MCF 10A (cell line): ENCODE measurements around the gene LMNA. TPM values are rescaled to one million over a fixed set of nuclear protein-coding genes. Genes with fewer than 3 reads are reported as not detected.
A peak's percentile ranks its signal among the peaks of the same experiment; 100 is the strongest.

Source experiments
- BruUV-seq: library from RNA; stranded (reverse); fragments of 400-500 nt; replicated peaks from 2 replicates; lab custom pipeline; 2021; lab: Mats Ljungman, UMichigan
- CTCF ChIA-PET: fragments of 300-600 bp; sonication (Branson Sonifier 250); formaldehyde crosslinking; extraction: SDS; loops from one replicate; lab custom pipeline; 2021; ENCODE audit warnings: antibody characterized with exemption, inconsistent platforms; lab: Yijun Ruan, JAX
- POLR2A ChIA-PET: fragments of 300-600, 350-650 bp; sonication (Branson Sonifier 250); formaldehyde crosslinking; extraction: SDS; loops from one replicate; lab custom pipeline; 2020; ENCODE audit warnings: antibody characterized with exemption, inconsistent platforms; lab: Yijun Ruan, JAX
- DNase-seq: peaks from one replicate; pipeline ENCODE4 v3.0.0-alpha.2; 2018; ENCODE audit not compliant: unreplicated experiment
- H3K27ac Mint-ChIP-seq: one replicate; pipeline ENCODE4 v1.8.0; 2022; ENCODE audit warnings: mild to moderate bottlenecking, low read depth, mixed read lengths; ENCODE audit not compliant: unreplicated experiment
- H3K27me3 Mint-ChIP-seq: one replicate; pipeline ENCODE4 v1.8.0; 2022; ENCODE audit warnings: mixed read lengths; ENCODE audit not compliant: insufficient read depth, unreplicated experiment
- H3K36me3 Mint-ChIP-seq: one replicate; pipeline ENCODE4 v1.8.0; 2022; ENCODE audit warnings: mild to moderate bottlenecking, moderate library complexity, mixed read lengths; ENCODE audit not compliant: insufficient read depth, unreplicated experiment
- H3K4me1 Mint-ChIP-seq: one replicate; pipeline ENCODE4 v1.8.0; 2022; ENCODE audit warnings: mixed read lengths; ENCODE audit not compliant: insufficient read depth, unreplicated experiment
- H3K4me3 Mint-ChIP-seq: one replicate; pipeline ENCODE4 v1.8.0; 2022; ENCODE audit warnings: mild to moderate bottlenecking, moderate library complexity, mixed read lengths; ENCODE audit not compliant: unreplicated experiment
- H3K9me3 Mint-ChIP-seq: one replicate; pipeline ENCODE4 v1.8.0; 2022; ENCODE audit warnings: mixed read lengths; ENCODE audit not compliant: unreplicated experiment
- intact Hi-C: fragments of 100-400 bp; cut with micrococcal nuclease; formaldehyde crosslinking; loops from 2 replicates; pipeline ENCODE4 v1.14.1; 2022
- total RNA-seq: library from RNA; stranded (reverse); gene quantifications from 2 replicates; pipeline ENCODE4 v1.2.3, GENCODE V29; 2022
- TF ChIP-seq, protein P1 (sequence below): fragments of 200-600 bp; IDR thresholded peaks from one replicate; pipeline ENCODE4 v1.8.0; 2022; ENCODE audit warnings: antibody characterized with exemption, mild to moderate bottlenecking; ENCODE audit not compliant: unreplicated experiment

LMNA gene
- total RNA-seq, 1 experiment from 2014 or later = 716 TPM

DNA sequence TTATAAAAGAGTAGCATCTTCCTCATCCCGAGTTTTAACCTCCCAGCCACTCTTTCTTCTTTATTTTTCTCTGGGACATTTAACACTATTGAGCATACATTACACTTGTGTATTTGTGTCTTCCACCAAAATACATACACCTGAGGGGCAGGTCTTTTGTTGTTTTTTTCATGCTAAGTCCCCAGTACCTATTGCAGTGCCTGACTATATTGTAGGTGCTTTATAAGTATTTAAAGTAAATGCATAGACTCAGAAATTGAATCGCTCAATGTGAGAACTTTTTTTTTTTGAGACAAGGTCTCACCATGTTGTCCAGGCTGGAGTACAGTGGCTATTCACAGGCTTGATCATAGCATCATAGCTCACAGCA lies 31.1 kb downstream of the LMNA start:
- Mint-ChIP-seq H3K27ac (no peak overlapping the region), H3K4me3 (no peak overlapping the region), H3K4me1 (peaks cover 35% of the 10 kb centered on the region), H3K36me3 (peaks cover 66% of the 10 kb centered on the region), H3K27me3 (no peaks in the 10 kb centered on the region), H3K9me3 (no peaks in the 10 kb centered on the region)
- POLR2A ChIA-PET = interaction anchor here (0.8 to 2.1 kb wide), 17 partner anchors 8 to 137 kb away, joined by 3 to 11 read pairs (median 5); partner anchors contain the start of genes PMF1, SLC25A44 and SMG5
- intact Hi-C loops = loop anchor here (1.0 to 5.0 kb wide), 6 partner anchors 49 to 299 kb away; partner anchors contain the start of gene PMF1
- CTCF ChIA-PET = interaction anchor here (0.6 to 46.2 kb wide), 20 partner anchors 8 to 1528 kb away, joined by 3 to 1892 read pairs (median 6); partner anchors contain the start of genes MEX3A and SLC25A44
- no peak for DNase-seq
- BruUV-seq = no TSS peak
- TF ChIP-seq, protein P1, sequence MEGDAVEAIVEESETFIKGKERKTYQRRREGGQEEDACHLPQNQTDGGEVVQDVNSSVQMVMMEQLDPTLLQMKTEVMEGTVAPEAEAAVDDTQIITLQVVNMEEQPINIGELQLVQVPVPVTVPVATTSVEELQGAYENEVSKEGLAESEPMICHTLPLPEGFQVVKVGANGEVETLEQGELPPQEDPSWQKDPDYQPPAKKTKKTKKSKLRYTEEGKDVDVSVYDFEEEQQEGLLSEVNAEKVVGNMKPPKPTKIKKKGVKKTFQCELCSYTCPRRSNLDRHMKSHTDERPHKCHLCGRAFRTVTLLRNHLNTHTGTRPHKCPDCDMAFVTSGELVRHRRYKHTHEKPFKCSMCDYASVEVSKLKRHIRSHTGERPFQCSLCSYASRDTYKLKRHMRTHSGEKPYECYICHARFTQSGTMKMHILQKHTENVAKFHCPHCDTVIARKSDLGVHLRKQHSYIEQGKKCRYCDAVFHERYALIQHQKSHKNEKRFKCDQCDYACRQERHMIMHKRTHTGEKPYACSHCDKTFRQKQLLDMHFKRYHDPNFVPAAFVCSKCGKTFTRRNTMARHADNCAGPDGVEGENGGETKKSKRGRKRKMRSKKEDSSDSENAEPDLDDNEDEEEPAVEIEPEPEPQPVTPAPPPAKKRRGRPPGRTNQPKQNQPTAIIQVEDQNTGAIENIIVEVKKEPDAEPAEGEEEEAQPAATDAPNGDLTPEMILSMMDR = no peak

DNA sequence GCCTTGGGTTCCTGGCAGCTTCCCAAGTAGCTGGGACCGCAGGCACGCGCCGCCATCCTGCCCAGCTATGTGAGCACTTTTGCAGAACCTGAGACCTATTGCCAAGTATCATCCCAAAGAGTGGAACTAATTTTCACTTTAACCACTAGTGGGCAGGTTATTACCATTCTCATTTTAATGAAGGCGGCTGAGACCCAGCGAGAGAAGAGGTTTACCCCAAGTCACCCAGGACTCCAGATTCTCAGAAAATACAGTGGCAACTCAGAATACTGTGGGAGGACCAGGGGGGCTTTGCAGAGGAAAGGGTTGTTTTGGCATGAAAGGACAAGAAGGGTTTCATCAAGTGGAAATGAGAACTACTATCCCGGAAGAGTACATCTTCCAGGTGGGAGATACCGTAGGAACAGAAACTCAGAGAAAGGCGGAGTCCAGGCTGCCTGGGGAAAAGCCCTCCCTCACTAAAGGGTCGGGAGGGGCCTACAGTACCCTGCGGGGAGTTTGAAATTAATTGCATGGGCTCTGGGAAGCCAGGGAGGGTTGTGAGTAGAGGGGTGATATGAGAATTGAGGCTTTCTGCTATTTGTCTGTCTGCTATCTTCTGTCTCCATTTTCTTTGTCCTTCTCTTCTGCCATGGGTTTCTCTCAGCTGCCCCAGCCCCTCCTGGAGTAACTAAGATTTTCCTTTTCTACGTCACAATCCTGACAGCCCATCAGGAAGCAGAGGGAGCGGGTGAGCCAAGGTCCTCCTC lies 31.7 kb downstream of the LMNA start:
- H3K4me1 Mint-ChIP-seq = peaks cover 29% of the 10 kb centered on the region

DNA sequence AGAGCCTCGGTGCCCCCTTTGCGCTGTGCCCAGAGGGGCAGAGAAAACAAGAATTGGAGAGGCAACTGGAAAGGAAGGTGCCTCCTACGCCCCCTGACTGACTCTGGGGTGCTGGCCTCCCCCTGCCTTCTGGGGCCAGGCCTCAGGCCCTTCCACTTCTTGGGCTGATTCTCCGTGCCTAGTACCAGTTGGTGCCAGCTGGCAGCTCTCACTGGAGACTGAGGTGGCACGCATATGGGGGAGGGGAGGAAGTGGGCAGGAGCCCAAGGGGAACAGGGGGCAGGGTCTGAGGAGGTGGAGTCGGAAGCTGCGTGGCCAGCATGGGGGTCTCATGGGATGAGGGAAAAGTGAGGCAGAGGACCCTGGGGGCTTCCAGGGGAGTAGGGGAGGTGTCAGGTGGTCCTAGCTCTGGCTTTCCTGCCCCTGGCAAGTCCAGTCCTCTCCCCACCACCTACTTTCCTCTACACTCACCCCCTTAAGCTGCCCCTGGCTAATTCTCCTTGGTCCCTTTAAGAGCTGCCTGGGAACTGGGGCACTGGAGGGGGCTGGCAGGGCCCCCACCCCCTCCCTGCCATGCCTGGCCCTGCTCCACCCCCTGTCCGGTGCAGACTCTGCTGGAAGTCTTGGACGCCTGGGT lies 32.4 kb downstream of the LMNA start:
- no peaks in the 10 kb centered on the region for H3K27me3 Mint-ChIP-seq
- POLR2A ChIA-PET = interaction anchor here (0.5 to 2.1 kb wide), 11 partner anchors 17 to 149 kb away, joined by 3 to 8 read pairs (median 4); partner anchors contain the start of genes GLMP, PMF1 and SMG5
- no peak overlapping the region for H3K27ac Mint-ChIP-seq
- BruUV-seq = no TSS peak
- TF ChIP-seq, protein P1 = no peak
- peak; percentile 70 for DNase-seq
- peaks cover 29% of the 10 kb centered on the region for H3K4me1 Mint-ChIP-seq
- H3K4me3 Mint-ChIP-seq = peak overlapping the region; percentile 24
- peaks cover 57% of the 10 kb centered on the region for H3K36me3 Mint-ChIP-seq
- H3K9me3 Mint-ChIP-seq = no peaks in the 10 kb centered on the region
- intact Hi-C loops = loop anchor here (1.0 to 5.0 kb wide), 6 partner anchors 51 to 298 kb away; partner anchors contain the start of gene PMF1
- CTCF ChIA-PET = interaction anchor here (0.6 to 46.2 kb wide), 16 partner anchors 8 to 175 kb away, joined by 3 to 1892 read pairs (median 4); partner anchors contain the start of genes MEX3A and PMF1

More for the DNA sequence above, 31.7 kb downstream of the LMNA start:
- Mint-ChIP-seq H3K9me3 (no peaks in the 10 kb centered on the region), H3K27ac (no peak overlapping the region), H3K36me3 (peaks cover 64% of the 10 kb centered on the region), H3K4me3 (peak overlapping the region; percentile 24), H3K27me3 (no peaks in the 10 kb centered on the region)
- POLR2A ChIA-PET = interaction anchor here (0.5 to 2.1 kb wide), 20 partner anchors 9 to 149 kb away, joined by 3 to 11 read pairs (median 4); partner anchors contain the start of genes GLMP, PMF1, SLC25A44 and SMG5
- intact Hi-C loops = loop anchor here (1.0 to 5.0 kb wide), 6 partner anchors 50 to 299 kb away; partner anchors contain the start of gene PMF1
- no TSS peak for BruUV-seq
- CTCF ChIA-PET = interaction anchor here (0.6 to 46.2 kb wide), 28 partner anchors 9 to 174 kb away, joined by 3 to 1892 read pairs (median 4); partner anchors contain the start of genes MEX3A, PMF1 and SLC25A44
- TF ChIP-seq, protein P1 = peak; percentile 60
- DNase-seq = peak; percentile 97
